ENCODE results near the gene OR2M4.

OR2M4 gene

GRCh38 chr1:248225537-248225936, 5.7 kb upstream of the OR2M4 start:
- Histone ChIP-seq H3K27ac (ENCODE audit: low read depth, low read length, poor library complexity, severe bottlenecking) (no peak overlapping the region), H3K36me3 (ENCODE audit: insufficient read depth, low read length) (no peaks in the 10 kb centered on the region), H3K4me3 (ENCODE audit: low read depth, low read length, poor library complexity, severe bottlenecking) (no peak overlapping the region), H3K79me2 (ENCODE audit: insufficient read depth, low read length) (no peaks in the 10 kb centered on the region), H3K9ac (ENCODE audit: low read length) (no peak overlapping the region), H4K20me1 (ENCODE audit: insufficient read depth, low read length) (no peaks in the 10 kb centered on the region), H3K27me3 (ENCODE audit: insufficient read depth, low read length) (no peaks in the 10 kb centered on the region), H3K9me2 (ENCODE audit: low read depth, low read length) (no peaks in the 10 kb centered on the region), H3K9me3 (ENCODE audit: low read length) (no peaks in the 10 kb centered on the region), H3F3A (ENCODE audit: insufficient read depth, low read length) (no peaks in the 10 kb centered on the region), H3K4me1 (ENCODE audit: insufficient read depth, low read length, severe bottlenecking) (no peaks in the 10 kb centered on the region), H2AFZ (ENCODE audit: low read length) (no peak overlapping the region), H3K4me2 (ENCODE audit: low read length) (no peak overlapping the region)
- TF ChIP-seq, protein P1, sequence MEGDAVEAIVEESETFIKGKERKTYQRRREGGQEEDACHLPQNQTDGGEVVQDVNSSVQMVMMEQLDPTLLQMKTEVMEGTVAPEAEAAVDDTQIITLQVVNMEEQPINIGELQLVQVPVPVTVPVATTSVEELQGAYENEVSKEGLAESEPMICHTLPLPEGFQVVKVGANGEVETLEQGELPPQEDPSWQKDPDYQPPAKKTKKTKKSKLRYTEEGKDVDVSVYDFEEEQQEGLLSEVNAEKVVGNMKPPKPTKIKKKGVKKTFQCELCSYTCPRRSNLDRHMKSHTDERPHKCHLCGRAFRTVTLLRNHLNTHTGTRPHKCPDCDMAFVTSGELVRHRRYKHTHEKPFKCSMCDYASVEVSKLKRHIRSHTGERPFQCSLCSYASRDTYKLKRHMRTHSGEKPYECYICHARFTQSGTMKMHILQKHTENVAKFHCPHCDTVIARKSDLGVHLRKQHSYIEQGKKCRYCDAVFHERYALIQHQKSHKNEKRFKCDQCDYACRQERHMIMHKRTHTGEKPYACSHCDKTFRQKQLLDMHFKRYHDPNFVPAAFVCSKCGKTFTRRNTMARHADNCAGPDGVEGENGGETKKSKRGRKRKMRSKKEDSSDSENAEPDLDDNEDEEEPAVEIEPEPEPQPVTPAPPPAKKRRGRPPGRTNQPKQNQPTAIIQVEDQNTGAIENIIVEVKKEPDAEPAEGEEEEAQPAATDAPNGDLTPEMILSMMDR (IDR thresholded peaks at IDR 0.05; ENCODE audit: low read length): no peak
- no peak for TF ChIP-seq EZH2 (IDR thresholded peaks at IDR 0.05; ENCODE audit: borderline replicate concordance, low read length)

GRCh38 chr1:248229360-248229908, 1.8 kb upstream of the OR2M4 start:
- no peak overlapping the region for H2AFZ ChIP-seq (ENCODE audit: low read length)
- H3K9me2 ChIP-seq (ENCODE audit: low read depth, low read length): no peaks in the 10 kb centered on the region
- no peaks in the 10 kb centered on the region for H3F3A ChIP-seq (ENCODE audit: insufficient read depth, low read length)
- no peak overlapping the region for H3K27ac ChIP-seq (ENCODE audit: low read depth, low read length, poor library complexity, severe bottlenecking)
- no peaks in the 10 kb centered on the region for H3K36me3 ChIP-seq (ENCODE audit: insufficient read depth, low read length)
- TF ChIP-seq EZH2 (IDR thresholded peaks at IDR 0.05; ENCODE audit: borderline replicate concordance, low read length): no peak
- TF ChIP-seq, protein P1 (IDR thresholded peaks at IDR 0.05; ENCODE audit: low read length): no peak
- H3K9me3 ChIP-seq (ENCODE audit: low read length): no peaks in the 10 kb centered on the region
- no peak overlapping the region for H3K9ac ChIP-seq (ENCODE audit: low read length)
- no peaks in the 10 kb centered on the region for H3K27me3 ChIP-seq (ENCODE audit: insufficient read depth, low read length)
- no peaks in the 10 kb centered on the region for H3K4me1 ChIP-seq (ENCODE audit: insufficient read depth, low read length, severe bottlenecking)
- H3K4me2 ChIP-seq (ENCODE audit: low read length): no peak overlapping the region
- no peaks in the 10 kb centered on the region for H4K20me1 ChIP-seq (ENCODE audit: insufficient read depth, low read length)
- H3K4me3 ChIP-seq (ENCODE audit: low read depth, low read length, poor library complexity, severe bottlenecking): no peak overlapping the region
- H3K79me2 ChIP-seq (ENCODE audit: insufficient read depth, low read length): no peaks in the 10 kb centered on the region

GRCh38 chr1:248239478-248239877, 8.3 kb downstream of the OR2M4 start:
- H3K36me3 ChIP-seq (ENCODE audit: insufficient read depth, low read length): no peaks in the 10 kb centered on the region
- H3K79me2 ChIP-seq (ENCODE audit: insufficient read depth, low read length): no peaks in the 10 kb centered on the region
- H3K4me2 ChIP-seq (ENCODE audit: low read length): no peak overlapping the region
- H3K27me3 ChIP-seq (ENCODE audit: insufficient read depth, low read length): no peaks in the 10 kb centered on the region
- no peak overlapping the region for H3K27ac ChIP-seq (ENCODE audit: low read depth, low read length, poor library complexity, severe bottlenecking)
- no peaks in the 10 kb centered on the region for H3K9me2 ChIP-seq (ENCODE audit: low read depth, low read length)
- H4K20me1 ChIP-seq (ENCODE audit: insufficient read depth, low read length): no peaks in the 10 kb centered on the region
- no peaks in the 10 kb centered on the region for H3F3A ChIP-seq (ENCODE audit: insufficient read depth, low read length)
- H3K4me3 ChIP-seq (ENCODE audit: low read depth, low read length, poor library complexity, severe bottlenecking): no peak overlapping the region
- TF ChIP-seq EZH2 (IDR thresholded peaks at IDR 0.05; ENCODE audit: borderline replicate concordance, low read length): no peak
- TF ChIP-seq, protein P1 (IDR thresholded peaks at IDR 0.05; ENCODE audit: low read length): no peak
- H3K9ac ChIP-seq (ENCODE audit: low read length): no peak overlapping the region
- H3K9me3 ChIP-seq (ENCODE audit: low read length): no peaks in the 10 kb centered on the region
- H2AFZ ChIP-seq (ENCODE audit: low read length): no peak overlapping the region
- no peaks in the 10 kb centered on the region for H3K4me1 ChIP-seq (ENCODE audit: insufficient read depth, low read length, severe bottlenecking)
